ENCODE measurements around the gene GALNT2. TPM values are rescaled to one million over a fixed set of nuclear protein-coding genes. Genes with fewer than 3 reads are reported as not detected.

GALNT2 gene
- total RNA-seq, 1 experiment from 2014 or later: 152 TPM

GRCh38 chr1:230328342-230329015 lies 261.4 kb downstream of the GALNT2 start:
- ATAC-seq (0 out of 2 replicates have a peak, but pooled peaks have one; percentile 37), DNase-seq (ENCODE audit: low read depth, low spot score) (no peak)
- in situ Hi-C loops (cut with HindIII; ENCODE audit: low pct_unique_long_range_greater_than_20kb, low sequenced_read_pairs): no loop called here
- H3K4me1 ChIP-seq (ENCODE audit: control insufficient read depth, insufficient read depth, low read length): no peaks in the 10 kb centered on the region
- CTCF ChIA-PET: no interaction called here
- intact Hi-C loops (cut with micrococcal nuclease; ENCODE audit: unreplicated experiment): no loop called here
- no peak overlapping the region for H3K27ac ChIP-seq (ENCODE audit: low read length)
- TF ChIP-seq TCF7L2 (IDR thresholded peaks at IDR 0.05; ENCODE audit: low read depth, low read length) (no peak), CTCF (IDR thresholded peaks at IDR 0.05) (no peak), SIN3A (IDR thresholded peaks at IDR 0.05; ENCODE audit: borderline replicate concordance, insufficient read depth, low read depth, low read length) (no peak), REST (IDR thresholded peaks at IDR 0.05; ENCODE audit: insufficient read depth in 1 of 2, low read depth in 2 of 2, low read length in 1 of 2) (no peak), POLR2AphosphoS5 (IDR thresholded peaks at IDR 0.05; ENCODE audit: low read depth, low read length) (no peak)
- BruUV-seq (replicated peaks): no TSS peak
- H3K9me3 ChIP-seq (ENCODE audit: control insufficient read depth, insufficient read depth, low read depth, low read length): no peaks in the 10 kb centered on the region
- no peak overlapping the region for H3K4me3 ChIP-seq (ENCODE audit: low read depth in 2 of 2, low read length in 2 of 2)
- no peaks in the 10 kb centered on the region for H3K27me3 ChIP-seq (ENCODE audit: control insufficient read depth, insufficient read depth, low read length)
- POLR2A ChIA-PET: no interaction called here
- no peaks in the 10 kb centered on the region for H3K36me3 ChIP-seq (ENCODE audit: control insufficient read depth, insufficient read depth, low read length)

- no peak for ATAC-seq
- TF ChIP-seq CTCF (IDR thresholded peaks at IDR 0.05): no peak
- TF ChIP-seq SIN3A (IDR thresholded peaks at IDR 0.05; ENCODE audit: borderline replicate concordance, insufficient read depth, low read depth, low read length): no peak
- TF ChIP-seq POLR2AphosphoS5 (IDR thresholded peaks at IDR 0.05; ENCODE audit: low read depth, low read length): no peak
- H3K36me3 ChIP-seq (ENCODE audit: control insufficient read depth, insufficient read depth, low read length): no peaks in the 10 kb centered on the region
- H3K4me3 ChIP-seq (ENCODE audit: low read depth in 2 of 2, low read length in 2 of 2): no peak overlapping the region
- ChIA-PET POLR2A (no interaction called here), CTCF (no interaction called here)
- intact Hi-C loops (cut with micrococcal nuclease; ENCODE audit: unreplicated experiment) (no loop called here), in situ Hi-C loops (cut with HindIII; ENCODE audit: low pct_unique_long_range_greater_than_20kb, low sequenced_read_pairs) (no loop called here)
- H3K27me3 ChIP-seq (ENCODE audit: control insufficient read depth, insufficient read depth, low read length): no peaks in the 10 kb centered on the region
- no peaks in the 10 kb centered on the region for H3K9me3 ChIP-seq (ENCODE audit: control insufficient read depth, insufficient read depth, low read depth, low read length)
- H3K4me1 ChIP-seq (ENCODE audit: control insufficient read depth, insufficient read depth, low read length): no peaks in the 10 kb centered on the region
- no peak overlapping the region for H3K27ac ChIP-seq (ENCODE audit: low read length)
- no peak for DNase-seq (ENCODE audit: low read depth, low spot score)
- no TSS peak for BruUV-seq (replicated peaks)
Observed at GRCh38 chr1:230330157-230330556, 263.1 kb downstream of the GALNT2 start.
